ENCODE results near the gene CALR3.

DNA sequence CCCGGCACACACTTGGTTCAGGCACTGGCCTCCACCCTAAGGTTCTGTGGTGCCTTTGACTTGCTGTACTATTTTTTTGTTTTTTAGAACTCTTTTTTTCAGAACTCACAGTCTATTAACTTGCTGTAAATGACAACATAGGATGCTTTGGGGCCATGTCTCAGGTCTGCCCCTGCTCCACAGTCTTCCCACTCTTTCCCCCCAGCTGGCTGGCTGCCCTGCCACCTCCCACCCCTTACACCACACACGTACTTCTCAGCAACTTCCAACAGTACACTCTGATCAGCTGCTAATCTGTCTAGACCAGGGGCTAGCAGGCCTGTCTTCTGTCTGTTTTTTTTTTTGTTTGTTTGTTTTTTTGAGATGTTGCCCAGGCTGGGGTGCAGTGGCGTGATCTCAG lies 8.3 kb upstream of the CALR3 start:
- TF ChIP-seq TAF1 (IDR thresholded peaks at IDR 0.05; ENCODE audit: low read depth, low read length) (no peak), POLR2A (IDR thresholded peaks at IDR 0.05; ENCODE audit: low read depth, low read length) (no peak), POLR2AphosphoS5 (IDR thresholded peaks at IDR 0.05; ENCODE audit: low read depth, low read length) (no peak), SPI1 (IDR thresholded peaks at IDR 0.05; ENCODE audit: low read depth, low read length) (no peak)
